K562 (cell line): ENCODE results near the gene RALY. TPM values are rescaled to one million over a fixed set of nuclear protein-coding genes. Genes with fewer than 3 reads are reported as not detected.

Source experiments
- ATAC-seq: fragments of 200-7000 bp; cut with Tn5 transposase; 3 replicates; pipeline ENCODE4 v1.9.1; 2020; ENCODE audit warnings: moderate library complexity
- BruUV-seq: library from RNA; stranded (reverse); fragments of 400-500 nt; replicated peaks from 2 replicates; lab custom pipeline; 2021; lab: Mats Ljungman, UMichigan
- CTCF ChIA-PET: fragments of 300-600 bp; formaldehyde crosslinking; extraction: SDS; loops from one replicate; lab custom pipeline; 2021; ENCODE audit warnings: low intra/inter-chr PET ratio; lab: Yijun Ruan, JAX
- POLR2A ChIA-PET: fragments of 300-600, 350-650 bp; sonication (Branson Sonifier 250); formaldehyde crosslinking; extraction: SDS; loops from one replicate; lab custom pipeline; 2021; ENCODE audit warnings: antibody characterized with exemption, inconsistent platforms; lab: Yijun Ruan, JAX
- DNase-seq, 4 experiments: peaks; one replicate each; pipeline versions ENCODE4 v3.0.0 to v3.0.0-alpha.2; 2011 to 2018; ENCODE audit warnings: low spot score in 3 of 4, mixed read lengths in 3 of 4; ENCODE audit errors: extremely low read depth in 1 of 4
- FAIRE-seq: peaks from 2 replicates; lab custom pipeline; 2011; peaks lifted over from hg19 to GRCh38; lab: Jason Lieb, UNC
- H2AFZ ChIP-seq: 2 replicates; pipeline ENCODE4 v1.6.0; 2011; ENCODE audit warnings: low read depth, low read length, control low read depth, inconsistent platforms
- H3K27ac ChIP-seq: fragments of 200-600 bp; 3 replicates; pipeline ENCODE4 v1.8.0; 2011; ENCODE audit warnings: low read depth, mild to moderate bottlenecking, control low read depth, inconsistent platforms, low read length, moderate library complexity, mixed read lengths; ENCODE audit errors: extremely low read depth
- H3K27me3 ChIP-seq, 2 experiments: fragments of 300-600 bp in 1 of 2; 2 replicates in 1 of 2; 3 replicates in 1 of 2; pipeline versions ENCODE4 v1.6.0 to v1.8.0; 2011; ENCODE audit warnings: inconsistent platforms in 2 of 2, low read length in 2 of 2, mild to moderate bottlenecking in 1 of 2, mixed read lengths in 1 of 2, moderate library complexity in 1 of 2; ENCODE audit not compliant: control insufficient read depth in 2 of 2, insufficient read depth in 2 of 2
- H3K36me3 ChIP-seq: fragments of 300-600 bp; 3 replicates; pipeline ENCODE4 v1.8.0; 2011; ENCODE audit warnings: mild to moderate bottlenecking, low read length, inconsistent platforms; ENCODE audit not compliant: control insufficient read depth, insufficient read depth
- H3K4me1 ChIP-seq, 2 experiments: fragments of 200-600 bp in 1 of 2; replicated peaks in 1 of 2; 2 replicates in 1 of 2; 3 replicates in 1 of 2; pipeline versions ENCODE4 v1.5.1 to v1.8.0; 2011; ENCODE audit warnings: inconsistent platforms in 2 of 2, low read length in 2 of 2, mild to moderate bottlenecking in 1 of 2, mixed read lengths in 1 of 2, moderate library complexity in 1 of 2; ENCODE audit not compliant: control insufficient read depth in 2 of 2, insufficient read depth in 2 of 2
- H3K4me2 ChIP-seq: 2 replicates; pipeline ENCODE4 v1.6.1; 2011; ENCODE audit warnings: low read length, control low read depth, inconsistent platforms, mixed read lengths; ENCODE audit not compliant: insufficient read depth
- H3K4me3 ChIP-seq: fragments of 200-600 bp; sonication (generic), shearing (Covaris generic); 2 replicates; pipeline ENCODE4 v1.5.1; 2016; ENCODE audit warnings: control low read depth, inconsistent platforms
- H3K79me2 ChIP-seq: fragments of 200-600 bp; 3 replicates; pipeline ENCODE4 v1.8.0; 2011; ENCODE audit warnings: low read length, inconsistent platforms; ENCODE audit not compliant: control insufficient read depth, insufficient read depth
- H3K9ac ChIP-seq, 2 experiments: 2 replicates each; pipeline versions ENCODE4 v1.6.0 to v1.6.1; 2011; ENCODE audit warnings: low read depth in 2 of 2, low read length in 2 of 2, control low read depth in 1 of 2, inconsistent platforms in 1 of 2, mild to moderate bottlenecking in 1 of 2, mixed read lengths in 1 of 2; ENCODE audit not compliant: insufficient read depth in 1 of 2
- H3K9me1 ChIP-seq: one replicate; pipeline ENCODE4 v1.6.0; 2011; ENCODE audit warnings: inconsistent platforms, mild to moderate bottlenecking, low read length, moderate library complexity; ENCODE audit not compliant: control insufficient read depth, insufficient read depth
- H3K9me3 ChIP-seq: replicated peaks from 2 replicates; pipeline ENCODE4 v1.5.1; 2011; ENCODE audit warnings: low read depth, low read length, inconsistent platforms; ENCODE audit not compliant: control insufficient read depth, insufficient read depth
- H4K20me1 ChIP-seq: replicated peaks from 2 replicates; pipeline ENCODE4 v1.6.1; 2011; ENCODE audit warnings: low read length, inconsistent platforms, mixed read lengths; ENCODE audit not compliant: control insufficient read depth, insufficient read depth
- BACH1 ChIP-seq: fragments of 200-800 bp; sonication (Bioruptor generic); IDR thresholded peaks from 2 replicates; pipeline ENCODE4 v1.6.1; 2016; ENCODE audit warnings: missing genetic modification characterization, missing compliant biosample characterization
- BRF2 ChIP-seq: IDR thresholded peaks from 3 replicates; pipeline ENCODE4 v1.6.1; 2011; ENCODE audit warnings: borderline replicate concordance, mild to moderate bottlenecking; ENCODE audit not compliant: insufficient read length, insufficient read depth
- CBFA2T2 ChIP-seq: fragments of 450-650 bp; conservative IDR thresholded peaks from 2 replicates; pipeline ENCODE4 v1.6.1; 2017; ENCODE audit warnings: mild to moderate bottlenecking
- FUS ChIP-seq: fragments of 200-400 bp; formaldehyde crosslinking; optimal IDR thresholded peaks from 2 replicates; pipeline ENCODE3; 2017; ENCODE audit warnings: low read depth, low read length
- LCOR ChIP-seq: sonication (generic); formaldehyde crosslinking; IDR thresholded peaks from 2 replicates; pipeline ENCODE4 v1.8.0; 2022; ENCODE audit warnings: mild to moderate bottlenecking, missing genetic modification reagents
- ZFP36 ChIP-seq: fragments of 150-350 bp; IDR thresholded peaks from 2 replicates; pipeline ENCODE4 v1.6.1; 2018; ENCODE audit warnings: low read length, low read depth; ENCODE audit not compliant: partially characterized antibody
- ZNF140 ChIP-seq: fragments of 250-450 bp; sonication (Bioruptor Pico); IDR thresholded peaks from 2 replicates; pipeline ENCODE4 v1.8.0; 2021; ENCODE audit warnings: moderate library complexity, mild to moderate bottlenecking, inconsistent platforms
- ZNF143 ChIP-seq: sonication (generic); formaldehyde crosslinking; IDR thresholded peaks from 2 replicates; pipeline ENCODE4 v1.9.0; 2022; ENCODE audit warnings: mild to moderate bottlenecking, missing genetic modification reagents
- ZNF212 ChIP-seq: fragments of 450-650 bp; formaldehyde crosslinking; IDR thresholded peaks from 2 replicates; pipeline ENCODE4 v1.4.0; 2020; ENCODE audit warnings: mild to moderate bottlenecking
- WGBS: fragments of 100-300 bp; shearing (Covaris generic); methylation state at CpG from one replicate; pipeline ENCODE4 v1.1.6; 2016; ENCODE audit warnings: low coverage, mixed read lengths; ENCODE audit not compliant: insufficient coverage; ENCODE audit errors: missing lambda C conversion rate; 5-methylcytosine and 5-hydroxymethylcytosine counted together
- in situ Hi-C: fragments of 300-500 bp; cut with MboI; formaldehyde crosslinking; loops from 4 replicates; pipeline ENCODE4 v1.15.0; 2018; ENCODE audit warnings: inconsistent platforms, mixed read lengths
- intact Hi-C: fragments of 100-400 bp; cut with micrococcal nuclease; formaldehyde crosslinking; loops from 2 replicates; pipeline ENCODE4 v1.14.2; 2022
- polyA plus RNA-seq, 8 experiments: library from polyadenylated mRNA; depleted of rRNA in 4 of 8; stranded (reverse) in 5 of 8; unstranded in 3 of 8; fragments of >200 nt; fragmentation: Nextera tagmentation in 2 of 8; fragmentation: Illumina TruSeq in 1 of 8; extraction: Ambion mirVana in 2 of 8; extraction: Trizol in 1 of 8; gene quantifications; 2 replicates each; pipeline versions ENCODE4 v1.2.1 to v1.2.3, GENCODE V29; 2011 to 2014; ENCODE audit warnings: inconsistent platforms in 1 of 8, missing spikeins in 1 of 8
- total RNA-seq, 7 experiments: library from RNA; depleted of rRNA in 6 of 7; stranded (reverse); fragments of >200 nt in 6 of 7; fragmentation: Illumina TruSeq in 2 of 7; extraction: Trizol in 2 of 7; gene quantifications; 2 replicates each; pipeline versions ENCODE4 v1.2.1 to v1.2.3, GENCODE V29; 2011 to 2021; ENCODE audit warnings: low replicate concordance in 1 of 7
- TF ChIP-seq, protein P1 (sequence below): fragments of 450-650 bp; IDR thresholded peaks from 2 replicates; pipeline ENCODE4 v1.6.1; 2016; ENCODE audit warnings: mild to moderate bottlenecking, moderate library complexity

RALY gene
- total and polyA plus RNA-seq, 9 of the 15 experiments (the other 6 are each of a cell fraction or from before 2014, with no cell fraction given): 0.80 to 207 (median 128) TPM

DNA sequence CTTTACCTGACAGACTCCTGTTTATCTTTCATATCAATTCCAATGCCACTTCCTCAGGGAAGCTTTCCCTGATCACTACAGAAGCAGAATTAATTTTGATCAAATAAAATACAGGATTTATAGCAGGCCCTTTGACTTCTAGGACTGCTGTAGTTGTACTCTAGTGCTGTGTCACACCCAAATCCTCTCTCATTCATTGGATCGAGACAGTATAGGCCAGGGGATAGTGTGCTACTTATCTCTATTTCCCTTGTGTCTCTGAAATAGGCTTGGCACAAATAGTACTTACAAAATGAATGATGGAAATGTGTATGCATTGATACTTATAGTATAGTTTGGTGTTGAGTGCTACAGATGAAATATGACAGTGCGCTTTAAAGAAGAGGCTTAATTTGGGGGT lies 19.8 kb downstream of the RALY start:
- H3K4me1 ChIP-seq: peaks cover 18 to 36% of the 10 kb centered on the region in 2 experiments; a peak in 4 of 5 replicates
- ChIA-PET CTCF (no interaction called here), POLR2A (no interaction called here)
- ATAC-seq: peak; percentile 63
- 54% methylated on average over 2 of the region's 2 CpGs for WGBS
- no peaks in the 10 kb centered on the region for H3K27me3 ChIP-seq
- H3K9me1 ChIP-seq: peaks cover 9% of the 10 kb centered on the region
- intact Hi-C loops: no loop called here
- peak in 1 of 4 experiments; percentile 24 for DNase-seq
- no peak overlapping the region for H3K4me3 ChIP-seq
- in situ Hi-C loops: no loop called here
- H4K20me1 ChIP-seq: peaks cover 65% of the 10 kb centered on the region
- H3K36me3 ChIP-seq: peaks cover 12% of the 10 kb centered on the region
- no peaks in the 10 kb centered on the region for H3K9me3 ChIP-seq
- BruUV-seq: no TSS peak
- H3K9ac ChIP-seq: no peak overlapping the region
- H3K4me2 ChIP-seq: no peak overlapping the region
- no peak for FAIRE-seq
- TF ChIP-seq ZFP36 (no peak), ZNF140 (CRISPR knock-in tag) (no peak), LCOR (CRISPR knock-in tag) (no peak), ZNF143 (CRISPR knock-in tag) (no peak), CBFA2T2 (no peak), BACH1 (tag) (no peak), ZNF212 (CRISPR knock-in tag) (no peak), BRF2 (no peak), FUS (no peak)
- TF ChIP-seq, protein P1, sequence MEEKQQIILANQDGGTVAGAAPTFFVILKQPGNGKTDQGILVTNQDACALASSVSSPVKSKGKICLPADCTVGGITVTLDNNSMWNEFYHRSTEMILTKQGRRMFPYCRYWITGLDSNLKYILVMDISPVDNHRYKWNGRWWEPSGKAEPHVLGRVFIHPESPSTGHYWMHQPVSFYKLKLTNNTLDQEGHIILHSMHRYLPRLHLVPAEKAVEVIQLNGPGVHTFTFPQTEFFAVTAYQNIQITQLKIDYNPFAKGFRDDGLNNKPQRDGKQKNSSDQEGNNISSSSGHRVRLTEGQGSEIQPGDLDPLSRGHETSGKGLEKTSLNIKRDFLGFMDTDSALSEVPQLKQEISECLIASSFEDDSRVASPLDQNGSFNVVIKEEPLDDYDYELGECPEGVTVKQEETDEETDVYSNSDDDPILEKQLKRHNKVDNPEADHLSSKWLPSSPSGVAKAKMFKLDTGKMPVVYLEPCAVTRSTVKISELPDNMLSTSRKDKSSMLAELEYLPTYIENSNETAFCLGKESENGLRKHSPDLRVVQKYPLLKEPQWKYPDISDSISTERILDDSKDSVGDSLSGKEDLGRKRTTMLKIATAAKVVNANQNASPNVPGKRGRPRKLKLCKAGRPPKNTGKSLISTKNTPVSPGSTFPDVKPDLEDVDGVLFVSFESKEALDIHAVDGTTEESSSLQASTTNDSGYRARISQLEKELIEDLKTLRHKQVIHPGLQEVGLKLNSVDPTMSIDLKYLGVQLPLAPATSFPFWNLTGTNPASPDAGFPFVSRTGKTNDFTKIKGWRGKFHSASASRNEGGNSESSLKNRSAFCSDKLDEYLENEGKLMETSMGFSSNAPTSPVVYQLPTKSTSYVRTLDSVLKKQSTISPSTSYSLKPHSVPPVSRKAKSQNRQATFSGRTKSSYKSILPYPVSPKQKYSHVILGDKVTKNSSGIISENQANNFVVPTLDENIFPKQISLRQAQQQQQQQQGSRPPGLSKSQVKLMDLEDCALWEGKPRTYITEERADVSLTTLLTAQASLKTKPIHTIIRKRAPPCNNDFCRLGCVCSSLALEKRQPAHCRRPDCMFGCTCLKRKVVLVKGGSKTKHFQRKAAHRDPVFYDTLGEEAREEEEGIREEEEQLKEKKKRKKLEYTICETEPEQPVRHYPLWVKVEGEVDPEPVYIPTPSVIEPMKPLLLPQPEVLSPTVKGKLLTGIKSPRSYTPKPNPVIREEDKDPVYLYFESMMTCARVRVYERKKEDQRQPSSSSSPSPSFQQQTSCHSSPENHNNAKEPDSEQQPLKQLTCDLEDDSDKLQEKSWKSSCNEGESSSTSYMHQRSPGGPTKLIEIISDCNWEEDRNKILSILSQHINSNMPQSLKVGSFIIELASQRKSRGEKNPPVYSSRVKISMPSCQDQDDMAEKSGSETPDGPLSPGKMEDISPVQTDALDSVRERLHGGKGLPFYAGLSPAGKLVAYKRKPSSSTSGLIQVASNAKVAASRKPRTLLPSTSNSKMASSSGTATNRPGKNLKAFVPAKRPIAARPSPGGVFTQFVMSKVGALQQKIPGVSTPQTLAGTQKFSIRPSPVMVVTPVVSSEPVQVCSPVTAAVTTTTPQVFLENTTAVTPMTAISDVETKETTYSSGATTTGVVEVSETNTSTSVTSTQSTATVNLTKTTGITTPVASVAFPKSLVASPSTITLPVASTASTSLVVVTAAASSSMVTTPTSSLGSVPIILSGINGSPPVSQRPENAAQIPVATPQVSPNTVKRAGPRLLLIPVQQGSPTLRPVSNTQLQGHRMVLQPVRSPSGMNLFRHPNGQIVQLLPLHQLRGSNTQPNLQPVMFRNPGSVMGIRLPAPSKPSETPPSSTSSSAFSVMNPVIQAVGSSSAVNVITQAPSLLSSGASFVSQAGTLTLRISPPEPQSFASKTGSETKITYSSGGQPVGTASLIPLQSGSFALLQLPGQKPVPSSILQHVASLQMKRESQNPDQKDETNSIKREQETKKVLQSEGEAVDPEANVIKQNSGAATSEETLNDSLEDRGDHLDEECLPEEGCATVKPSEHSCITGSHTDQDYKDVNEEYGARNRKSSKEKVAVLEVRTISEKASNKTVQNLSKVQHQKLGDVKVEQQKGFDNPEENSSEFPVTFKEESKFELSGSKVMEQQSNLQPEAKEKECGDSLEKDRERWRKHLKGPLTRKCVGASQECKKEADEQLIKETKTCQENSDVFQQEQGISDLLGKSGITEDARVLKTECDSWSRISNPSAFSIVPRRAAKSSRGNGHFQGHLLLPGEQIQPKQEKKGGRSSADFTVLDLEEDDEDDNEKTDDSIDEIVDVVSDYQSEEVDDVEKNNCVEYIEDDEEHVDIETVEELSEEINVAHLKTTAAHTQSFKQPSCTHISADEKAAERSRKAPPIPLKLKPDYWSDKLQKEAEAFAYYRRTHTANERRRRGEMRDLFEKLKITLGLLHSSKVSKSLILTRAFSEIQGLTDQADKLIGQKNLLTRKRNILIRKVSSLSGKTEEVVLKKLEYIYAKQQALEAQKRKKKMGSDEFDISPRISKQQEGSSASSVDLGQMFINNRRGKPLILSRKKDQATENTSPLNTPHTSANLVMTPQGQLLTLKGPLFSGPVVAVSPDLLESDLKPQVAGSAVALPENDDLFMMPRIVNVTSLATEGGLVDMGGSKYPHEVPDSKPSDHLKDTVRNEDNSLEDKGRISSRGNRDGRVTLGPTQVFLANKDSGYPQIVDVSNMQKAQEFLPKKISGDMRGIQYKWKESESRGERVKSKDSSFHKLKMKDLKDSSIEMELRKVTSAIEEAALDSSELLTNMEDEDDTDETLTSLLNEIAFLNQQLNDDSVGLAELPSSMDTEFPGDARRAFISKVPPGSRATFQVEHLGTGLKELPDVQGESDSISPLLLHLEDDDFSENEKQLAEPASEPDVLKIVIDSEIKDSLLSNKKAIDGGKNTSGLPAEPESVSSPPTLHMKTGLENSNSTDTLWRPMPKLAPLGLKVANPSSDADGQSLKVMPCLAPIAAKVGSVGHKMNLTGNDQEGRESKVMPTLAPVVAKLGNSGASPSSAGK: no peak
- H2AFZ ChIP-seq: no peak overlapping the region
- peaks cover 98% of the 10 kb centered on the region for H3K79me2 ChIP-seq
- H3K27ac ChIP-seq: no peak overlapping the region
